Measurements from ENCODE around the gene MRNIP.

The MRNIP gene

DNA sequence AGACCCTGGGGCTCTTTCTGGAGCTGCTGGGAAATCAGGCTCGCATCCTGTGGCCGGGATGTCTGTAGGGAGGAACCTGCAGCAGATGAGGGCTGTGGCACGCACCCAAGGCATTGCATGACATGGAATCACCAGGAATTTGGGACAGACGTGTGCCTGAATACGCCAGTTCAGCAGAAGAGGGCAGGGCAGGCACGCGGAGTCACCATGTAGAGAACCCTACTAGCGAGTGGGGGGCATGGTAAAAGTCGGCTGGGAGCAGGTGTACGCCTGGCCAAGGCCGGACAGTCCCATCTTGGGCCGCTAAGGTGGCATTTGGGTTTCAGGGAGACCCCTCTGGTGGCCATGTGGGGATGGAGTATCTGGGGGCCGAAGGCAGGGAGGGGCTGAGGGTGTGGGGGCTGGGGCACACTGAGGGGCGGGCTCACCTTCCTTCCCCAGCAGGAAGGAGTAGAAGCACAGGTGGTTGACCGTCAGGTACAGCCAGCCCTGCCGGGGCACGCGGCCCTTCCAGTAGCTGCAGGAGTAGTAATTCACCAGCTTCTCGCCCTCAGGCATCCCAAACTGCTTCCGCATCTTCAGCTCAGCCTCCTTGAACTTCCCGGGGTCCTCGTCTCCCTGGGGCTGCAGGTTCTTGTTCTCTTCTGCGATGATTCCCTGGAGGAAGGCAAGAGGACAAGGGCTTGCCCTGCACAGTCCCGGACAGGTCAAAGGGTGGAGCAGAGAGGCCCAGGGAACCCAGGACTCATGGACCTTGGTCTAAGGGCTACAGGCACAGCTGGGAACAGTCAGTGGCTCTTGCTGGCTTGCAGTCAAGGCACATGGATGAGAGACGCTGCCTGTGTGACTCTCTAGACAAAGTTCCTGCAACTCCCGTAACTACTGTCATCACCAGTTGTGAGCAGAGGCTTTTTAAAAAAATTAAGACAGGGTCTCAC lies 35.6 kb upstream of the MRNIP start:
- Histone ChIP-seq H3K27me3 (ENCODE audit: insufficient read depth, poor library complexity, severe bottlenecking) (no peaks in the 10 kb centered on the region), H3K4me3 (replicated peaks; ENCODE audit: insufficient read depth, low read length) (no peak overlapping the region), H3K27ac (replicated peaks) (no peak overlapping the region)
- TF ChIP-seq GABPA (IDR thresholded peaks at IDR 0.05; ENCODE audit: low read depth) (no peak), POLR2AphosphoS5 (IDR thresholded peaks at IDR 0.05; ENCODE audit: low read depth) (no peak), SPI1 (IDR thresholded peaks at IDR 0.05; ENCODE audit: borderline replicate concordance, low read depth) (no peak)
- TF ChIP-seq, protein P1, sequence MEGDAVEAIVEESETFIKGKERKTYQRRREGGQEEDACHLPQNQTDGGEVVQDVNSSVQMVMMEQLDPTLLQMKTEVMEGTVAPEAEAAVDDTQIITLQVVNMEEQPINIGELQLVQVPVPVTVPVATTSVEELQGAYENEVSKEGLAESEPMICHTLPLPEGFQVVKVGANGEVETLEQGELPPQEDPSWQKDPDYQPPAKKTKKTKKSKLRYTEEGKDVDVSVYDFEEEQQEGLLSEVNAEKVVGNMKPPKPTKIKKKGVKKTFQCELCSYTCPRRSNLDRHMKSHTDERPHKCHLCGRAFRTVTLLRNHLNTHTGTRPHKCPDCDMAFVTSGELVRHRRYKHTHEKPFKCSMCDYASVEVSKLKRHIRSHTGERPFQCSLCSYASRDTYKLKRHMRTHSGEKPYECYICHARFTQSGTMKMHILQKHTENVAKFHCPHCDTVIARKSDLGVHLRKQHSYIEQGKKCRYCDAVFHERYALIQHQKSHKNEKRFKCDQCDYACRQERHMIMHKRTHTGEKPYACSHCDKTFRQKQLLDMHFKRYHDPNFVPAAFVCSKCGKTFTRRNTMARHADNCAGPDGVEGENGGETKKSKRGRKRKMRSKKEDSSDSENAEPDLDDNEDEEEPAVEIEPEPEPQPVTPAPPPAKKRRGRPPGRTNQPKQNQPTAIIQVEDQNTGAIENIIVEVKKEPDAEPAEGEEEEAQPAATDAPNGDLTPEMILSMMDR (IDR thresholded peaks at IDR 0.05; ENCODE audit: insufficient read depth, low read length), result no peak
- TF ChIP-seq, protein P2, sequence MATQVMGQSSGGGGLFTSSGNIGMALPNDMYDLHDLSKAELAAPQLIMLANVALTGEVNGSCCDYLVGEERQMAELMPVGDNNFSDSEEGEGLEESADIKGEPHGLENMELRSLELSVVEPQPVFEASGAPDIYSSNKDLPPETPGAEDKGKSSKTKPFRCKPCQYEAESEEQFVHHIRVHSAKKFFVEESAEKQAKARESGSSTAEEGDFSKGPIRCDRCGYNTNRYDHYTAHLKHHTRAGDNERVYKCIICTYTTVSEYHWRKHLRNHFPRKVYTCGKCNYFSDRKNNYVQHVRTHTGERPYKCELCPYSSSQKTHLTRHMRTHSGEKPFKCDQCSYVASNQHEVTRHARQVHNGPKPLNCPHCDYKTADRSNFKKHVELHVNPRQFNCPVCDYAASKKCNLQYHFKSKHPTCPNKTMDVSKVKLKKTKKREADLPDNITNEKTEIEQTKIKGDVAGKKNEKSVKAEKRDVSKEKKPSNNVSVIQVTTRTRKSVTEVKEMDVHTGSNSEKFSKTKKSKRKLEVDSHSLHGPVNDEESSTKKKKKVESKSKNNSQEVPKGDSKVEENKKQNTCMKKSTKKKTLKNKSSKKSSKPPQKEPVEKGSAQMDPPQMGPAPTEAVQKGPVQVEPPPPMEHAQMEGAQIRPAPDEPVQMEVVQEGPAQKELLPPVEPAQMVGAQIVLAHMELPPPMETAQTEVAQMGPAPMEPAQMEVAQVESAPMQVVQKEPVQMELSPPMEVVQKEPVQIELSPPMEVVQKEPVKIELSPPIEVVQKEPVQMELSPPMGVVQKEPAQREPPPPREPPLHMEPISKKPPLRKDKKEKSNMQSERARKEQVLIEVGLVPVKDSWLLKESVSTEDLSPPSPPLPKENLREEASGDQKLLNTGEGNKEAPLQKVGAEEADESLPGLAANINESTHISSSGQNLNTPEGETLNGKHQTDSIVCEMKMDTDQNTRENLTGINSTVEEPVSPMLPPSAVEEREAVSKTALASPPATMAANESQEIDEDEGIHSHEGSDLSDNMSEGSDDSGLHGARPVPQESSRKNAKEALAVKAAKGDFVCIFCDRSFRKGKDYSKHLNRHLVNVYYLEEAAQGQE (IDR thresholded peaks at IDR 0.05; ENCODE audit: insufficient replicate concordance, low read depth), result no peak
- no peak for DNase-seq (ENCODE audit: low read depth in 1 of 2, low spot score in 1 of 2)

DNA sequence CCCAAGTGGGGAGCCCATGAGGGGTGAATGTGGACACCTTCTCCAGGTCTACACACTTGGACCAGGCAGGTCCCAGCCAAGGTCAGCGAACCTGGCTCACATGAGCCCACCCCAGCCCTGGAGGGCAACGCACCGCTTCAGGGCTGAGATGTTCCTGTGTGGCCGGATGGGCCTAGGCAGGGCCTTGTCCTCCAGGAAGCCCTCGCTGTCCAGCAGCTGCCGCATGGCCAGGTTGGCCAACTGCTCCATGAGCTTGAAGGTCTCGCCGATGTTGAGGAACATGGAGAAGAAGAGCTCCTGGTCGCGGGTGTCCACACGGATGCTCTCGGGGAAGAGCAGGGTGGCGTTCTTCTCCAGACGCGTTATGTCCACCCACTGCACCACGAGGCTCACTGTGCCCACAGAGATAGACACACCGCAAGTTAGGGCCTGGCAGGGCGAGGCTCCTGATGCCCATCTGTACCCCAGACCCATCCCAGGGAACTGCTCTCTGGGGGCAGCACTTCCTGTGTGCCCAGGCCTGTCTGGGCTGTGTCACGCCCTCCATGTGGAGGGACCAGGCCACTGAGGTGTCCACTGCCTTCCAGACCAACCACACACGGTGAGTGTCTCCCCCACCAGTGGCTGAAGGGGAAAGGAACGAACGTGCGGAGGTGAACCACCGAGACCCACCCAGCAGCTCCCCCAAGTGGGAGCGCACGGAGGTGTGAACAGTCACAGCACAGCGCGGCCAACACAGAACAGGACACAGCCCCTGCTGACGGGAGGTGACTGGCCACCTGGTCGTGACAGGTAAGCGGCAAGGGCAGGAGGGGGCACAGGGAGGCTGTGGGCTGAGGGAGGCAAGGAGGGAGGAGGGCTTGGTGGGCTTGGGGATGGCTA lies 34.7 kb upstream of the MRNIP start:
- no peak for DNase-seq (ENCODE audit: low read depth in 1 of 2, low spot score in 1 of 2)
- no peak overlapping the region for H3K4me3 ChIP-seq (replicated peaks; ENCODE audit: insufficient read depth, low read length)
- TF ChIP-seq GABPA (IDR thresholded peaks at IDR 0.05; ENCODE audit: low read depth) (no peak), SPI1 (IDR thresholded peaks at IDR 0.05; ENCODE audit: borderline replicate concordance, low read depth) (no peak), POLR2AphosphoS5 (IDR thresholded peaks at IDR 0.05; ENCODE audit: low read depth) (no peak)
- TF ChIP-seq, protein P1 (IDR thresholded peaks at IDR 0.05; ENCODE audit: insufficient read depth, low read length), result no peak
- TF ChIP-seq, protein P2 (IDR thresholded peaks at IDR 0.05; ENCODE audit: insufficient replicate concordance, low read depth), result no peak
- no peaks in the 10 kb centered on the region for H3K27me3 ChIP-seq (ENCODE audit: insufficient read depth, poor library complexity, severe bottlenecking)
- H3K27ac ChIP-seq (replicated peaks), result no peak overlapping the region

DNA sequence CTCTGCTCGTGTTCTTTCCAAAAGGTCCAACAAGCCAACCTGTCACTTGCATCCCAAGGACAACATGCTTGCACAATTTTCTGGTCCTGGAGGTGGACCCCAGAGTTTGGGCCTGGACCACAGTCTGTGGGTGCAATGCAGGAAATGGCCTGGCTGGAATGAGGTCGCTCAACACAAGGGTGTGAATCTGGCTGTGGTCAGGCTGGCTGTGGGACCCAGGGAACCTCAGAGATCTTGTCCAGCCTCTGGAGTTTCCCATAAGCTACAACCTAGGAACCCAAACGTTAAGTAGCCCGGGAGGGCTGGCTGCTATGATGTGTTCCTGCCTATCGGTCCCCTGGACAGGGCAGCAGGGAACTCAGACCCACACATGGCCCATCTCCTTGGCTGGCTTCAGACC lies 33.6 kb upstream of the MRNIP start:
- no peak for DNase-seq (ENCODE audit: low read depth in 1 of 2, low spot score in 1 of 2)
- Histone ChIP-seq H3K4me3 (replicated peaks; ENCODE audit: insufficient read depth, low read length) (no peak overlapping the region), H3K27ac (replicated peaks) (no peak overlapping the region), H3K27me3 (ENCODE audit: insufficient read depth, poor library complexity, severe bottlenecking) (no peaks in the 10 kb centered on the region)
- TF ChIP-seq SPI1 (IDR thresholded peaks at IDR 0.05; ENCODE audit: borderline replicate concordance, low read depth) (no peak), GABPA (IDR thresholded peaks at IDR 0.05; ENCODE audit: low read depth) (no peak), POLR2AphosphoS5 (IDR thresholded peaks at IDR 0.05; ENCODE audit: low read depth) (no peak)
- TF ChIP-seq, protein P1 (IDR thresholded peaks at IDR 0.05; ENCODE audit: insufficient read depth, low read length), result no peak
- TF ChIP-seq, protein P2 (IDR thresholded peaks at IDR 0.05; ENCODE audit: insufficient replicate concordance, low read depth), result no peak

Measured in HL-60 (cell line).